GM21619 (cell line): ENCODE measurements around the gene TSPEAR.
"Not testable (repeated sequence)": the region's sequence is repeated elsewhere in the genome, so short reads cannot be mapped to it uniquely, and the experiment has no call there.

Source experiments
- ATAC-seq: cut with Tn5 transposase; IDR thresholded peaks from one replicate; pipeline ENCODE4 v1.9.1; 2021; ENCODE audit not compliant: unreplicated experiment

The TSPEAR gene

GRCh38 chr21:44495611-44496563 lies 215.5 kb downstream of the TSPEAR start:
- ATAC-seq, result no peak

- ATAC-seq, result no peak
Observed at GRCh38 chr21:44494956-44495355, 216.4 kb downstream of the TSPEAR start.

- no peak for ATAC-seq
Observed at GRCh38 chr21:44494418-44494817, 217.0 kb downstream of the TSPEAR start.

- no peak for ATAC-seq
Observed at GRCh38 chr21:44492567-44493385, 218.6 kb downstream of the TSPEAR start.

GRCh38 chr21:44490816-44491215 lies 220.6 kb downstream of the TSPEAR start:
- ATAC-seq, result no peak

- ATAC-seq, result no peak
Observed at GRCh38 chr21:44490405-44490804, 221.0 kb downstream of the TSPEAR start.

GRCh38 chr21:44489962-44490361 lies 221.4 kb downstream of the TSPEAR start:
- no peak for ATAC-seq

GRCh38 chr21:44487831-44488230 lies 223.5 kb downstream of the TSPEAR start:
- no peak for ATAC-seq

- no peak for ATAC-seq
Observed at GRCh38 chr21:44486302-44486701, 225.1 kb downstream of the TSPEAR start.

GRCh38 chr21:44485796-44486195 lies 225.6 kb downstream of the TSPEAR start:
- ATAC-seq, result no peak

GRCh38 chr21:44485254-44485793 lies 226.0 kb downstream of the TSPEAR start:
- no peak for ATAC-seq

- ATAC-seq, result no peak
Observed at GRCh38 chr21:44484498-44485253, 226.7 kb downstream of the TSPEAR start.

GRCh38 chr21:44483288-44484237 lies 227.8 kb downstream of the TSPEAR start:
- no peak for ATAC-seq

GRCh38 chr21:44482581-44483287 lies 228.6 kb downstream of the TSPEAR start:
- no peak for ATAC-seq

GRCh38 chr21:44480200-44481053 lies 230.9 kb downstream of the TSPEAR start:
- no peak for ATAC-seq

GRCh38 chr21:44479556-44480199 lies 231.7 kb downstream of the TSPEAR start:
- not testable (repeated sequence) for ATAC-seq

GRCh38 chr21:44478801-44479167 lies 232.6 kb downstream of the TSPEAR start:
- ATAC-seq, result no peak
